Activated naive CD8-positive, alpha-beta T cell treated with anti-CD3 and anti-CD28 coated beads, Interleukin-2, amount 50 U/mL, for 24 hours (primary cell): ENCODE data around the gene IL1F10.
A peak's percentile ranks its signal among the peaks of the same experiment; 100 is the strongest.

Experiments used
- ATAC-seq: fragments of 150-1000 bp; cut with Tn5 transposase; one replicate; pipeline ENCODE4 v1.10.0; 2021
- DNase-seq: peaks from one replicate; pipeline ENCODE4 v3.0.0; 2021
- H3K27ac Mint-ChIP-seq: one replicate; pipeline ENCODE4 v1.8.0; 2021; ENCODE audit warnings: mild to moderate bottlenecking, mixed read lengths
- H3K27me3 Mint-ChIP-seq: one replicate; pipeline ENCODE4 v1.8.0; 2021; ENCODE audit warnings: mixed read lengths
- H3K36me3 Mint-ChIP-seq: one replicate; pipeline ENCODE4 v1.8.0; 2021; ENCODE audit warnings: low read depth, mixed read lengths
- H3K4me1 Mint-ChIP-seq: one replicate; pipeline ENCODE4 v1.8.0; 2021; ENCODE audit warnings: mixed read lengths
- H3K4me3 Mint-ChIP-seq: one replicate; pipeline ENCODE4 v1.8.0; 2021; ENCODE audit warnings: mild to moderate bottlenecking, moderate library complexity, mixed read lengths
- H3K9me3 Mint-ChIP-seq: one replicate; pipeline ENCODE4 v1.8.0; 2021; ENCODE audit warnings: mixed read lengths

The IL1F10 gene

GRCh38 chr2:113102133-113102532, 34.4 kb downstream of the IL1F10 start:
- H3K9me3 Mint-ChIP-seq: peaks cover 34% of the 10 kb centered on the region
- H3K27me3 Mint-ChIP-seq: no peaks in the 10 kb centered on the region
- peaks cover 62% of the 10 kb centered on the region for H3K4me1 Mint-ChIP-seq
- H3K27ac Mint-ChIP-seq: peak overlapping the region; percentile 19
- peaks cover 20% of the 10 kb centered on the region for H3K36me3 Mint-ChIP-seq
- ATAC-seq: no peak
- H3K4me3 Mint-ChIP-seq: no peak overlapping the region
- no peak for DNase-seq

DNA sequence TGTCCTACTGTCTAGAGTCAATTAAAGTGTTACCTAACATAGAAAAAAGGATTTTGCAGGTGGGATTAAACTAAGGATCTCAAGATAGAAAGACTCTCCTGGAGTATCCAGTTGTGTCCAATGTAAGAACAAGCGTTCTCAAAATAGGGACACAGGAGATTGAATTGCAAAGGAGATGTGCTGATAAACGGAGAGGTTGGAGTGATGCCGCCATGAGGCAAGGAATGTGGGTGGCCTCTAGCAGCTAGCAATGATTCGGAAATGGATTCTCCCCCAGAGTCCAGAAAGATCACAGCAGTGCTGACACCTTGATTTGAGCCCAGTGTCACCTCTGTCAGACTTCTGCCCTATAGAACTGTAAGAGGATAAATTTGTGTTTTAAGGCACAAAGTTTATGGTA, 35.5 kb downstream of the IL1F10 start:
- Mint-ChIP-seq H3K4me1 (peaks cover 51% of the 10 kb centered on the region), H3K4me3 (peak overlapping the region; percentile 11), H3K36me3 (peaks cover 15% of the 10 kb centered on the region), H3K9me3 (peaks cover 24% of the 10 kb centered on the region), H3K27ac (peak overlapping the region; percentile 98), H3K27me3 (peaks cover under 1% of the 10 kb centered on the region)
- no peak for DNase-seq
- no peak for ATAC-seq

DNA sequence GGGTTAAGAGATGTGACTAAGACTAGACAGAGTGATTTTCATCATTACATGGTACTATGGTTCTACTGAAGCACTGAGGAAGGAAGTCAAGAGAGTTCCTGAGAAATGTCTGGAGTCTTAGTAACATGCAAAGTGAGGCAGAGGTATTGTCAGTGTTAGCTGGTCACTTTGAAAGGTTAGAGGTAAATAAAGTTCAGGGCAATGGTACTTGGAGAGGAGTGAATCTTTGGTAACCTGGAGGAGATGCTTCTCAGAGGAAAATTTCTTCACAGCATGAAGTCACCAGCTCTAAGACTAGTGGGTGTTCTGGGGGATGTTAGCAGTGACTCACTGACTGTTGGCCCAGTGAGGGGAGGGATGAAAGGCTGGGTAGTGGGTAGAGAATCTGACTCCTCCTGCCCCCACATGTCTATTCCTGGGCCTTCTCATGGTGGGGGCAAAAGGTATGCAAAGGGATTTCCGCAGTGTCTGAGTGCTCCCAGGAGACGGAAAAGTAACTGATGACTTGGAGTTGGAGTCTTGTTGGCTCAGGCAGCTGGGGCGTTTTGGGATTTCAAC, 36.4 kb downstream of the IL1F10 start:
- DNase-seq (peak; percentile 46), ATAC-seq (peak; percentile 87)
- Mint-ChIP-seq H3K4me3 (peak overlapping the region; percentile 12), H3K27ac (peak overlapping the region; percentile 98), H3K27me3 (peaks cover 4% of the 10 kb centered on the region), H3K36me3 (peaks cover 15% of the 10 kb centered on the region), H3K4me1 (peaks cover 51% of the 10 kb centered on the region), H3K9me3 (peaks cover 24% of the 10 kb centered on the region)

GRCh38 chr2:113105047-113105785, 37.4 kb downstream of the IL1F10 start:
- Mint-ChIP-seq H3K9me3 (peaks cover 24% of the 10 kb centered on the region), H3K4me1 (peaks cover 51% of the 10 kb centered on the region), H3K27ac (peak overlapping the region; percentile 98), H3K4me3 (no peak overlapping the region), H3K27me3 (peaks cover 8% of the 10 kb centered on the region), H3K36me3 (peaks cover 15% of the 10 kb centered on the region)
- DNase-seq (peak; percentile 63), ATAC-seq (peak; percentile 75)

GRCh38 chr2:113111121-113111520, 43.4 kb downstream of the IL1F10 start:
- Mint-ChIP-seq H3K27me3 (peaks cover 8% of the 10 kb centered on the region), H3K9me3 (no peaks in the 10 kb centered on the region), H3K36me3 (no peaks in the 10 kb centered on the region), H3K4me1 (peaks cover 3% of the 10 kb centered on the region), H3K27ac (no peak overlapping the region), H3K4me3 (no peak overlapping the region)
- no peak for DNase-seq
- ATAC-seq: no peak

GRCh38 chr2:113111823-113112287, 44.1 kb downstream of the IL1F10 start:
- H3K9me3 Mint-ChIP-seq: no peaks in the 10 kb centered on the region
- H3K36me3 Mint-ChIP-seq: no peaks in the 10 kb centered on the region
- no peak overlapping the region for H3K27ac Mint-ChIP-seq
- no peak for DNase-seq
- peaks cover 8% of the 10 kb centered on the region for H3K27me3 Mint-ChIP-seq
- H3K4me1 Mint-ChIP-seq: peaks cover 8% of the 10 kb centered on the region
- H3K4me3 Mint-ChIP-seq: no peak overlapping the region
- ATAC-seq: no peak

DNA sequence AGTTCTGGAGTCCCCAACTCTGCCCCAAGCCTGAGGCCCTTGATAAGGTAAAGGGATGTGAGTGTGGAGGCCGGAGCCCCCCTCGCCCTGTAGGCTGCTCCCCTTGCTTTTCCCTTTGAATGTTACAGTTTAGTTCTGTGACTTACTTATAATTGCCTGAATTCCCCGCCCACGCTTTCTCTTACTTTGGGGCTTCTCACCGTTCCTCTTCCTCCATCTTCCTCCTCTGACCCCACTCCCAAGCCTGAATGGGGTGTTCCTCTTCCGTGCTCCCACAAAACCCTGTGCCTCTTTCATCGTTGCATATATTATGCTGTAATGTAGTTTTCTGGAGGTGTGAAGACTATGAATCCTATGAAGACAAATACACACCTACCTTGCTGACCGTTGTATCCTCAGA, 44.7 kb downstream of the IL1F10 start:
- DNase-seq (no peak), ATAC-seq (no peak)
- H3K4me3 Mint-ChIP-seq: no peak overlapping the region
- H3K27ac Mint-ChIP-seq: no peak overlapping the region
- peaks cover 14% of the 10 kb centered on the region for H3K4me1 Mint-ChIP-seq
- H3K36me3 Mint-ChIP-seq: no peaks in the 10 kb centered on the region
- H3K9me3 Mint-ChIP-seq: no peaks in the 10 kb centered on the region
- H3K27me3 Mint-ChIP-seq: peaks cover 8% of the 10 kb centered on the region

GRCh38 chr2:113112871-113113270, 45.1 kb downstream of the IL1F10 start:
- no peaks in the 10 kb centered on the region for H3K36me3 Mint-ChIP-seq
- H3K4me3 Mint-ChIP-seq: no peak overlapping the region

DNA sequence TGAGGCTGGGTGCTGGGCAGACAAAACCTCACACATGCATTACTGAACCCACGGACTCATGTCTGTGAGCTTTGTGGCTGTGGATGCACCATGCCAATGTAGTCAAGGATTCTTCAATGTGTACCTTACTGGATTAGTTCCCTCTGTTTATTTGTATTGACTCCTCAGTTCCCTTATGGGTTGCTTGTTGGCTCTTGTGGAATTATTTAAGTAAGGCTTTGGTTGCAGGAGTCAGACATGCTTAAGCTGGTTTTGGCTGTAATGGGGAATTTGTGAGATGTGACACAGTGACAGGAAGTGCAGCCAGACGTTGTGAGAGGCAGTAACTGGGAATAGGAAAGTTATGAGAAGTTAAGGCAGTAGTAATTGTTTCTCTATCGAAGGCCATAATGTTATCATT, 46.0 kb downstream of the IL1F10 start:
- Mint-ChIP-seq H3K9me3 (no peaks in the 10 kb centered on the region), H3K36me3 (no peaks in the 10 kb centered on the region), H3K27me3 (peaks cover 5% of the 10 kb centered on the region), H3K4me3 (no peak overlapping the region), H3K4me1 (peaks cover 19% of the 10 kb centered on the region), H3K27ac (no peak overlapping the region)
- no peak for ATAC-seq
- no peak for DNase-seq

More at GRCh38 chr2:113112871-113113270, 45.1 kb downstream of the IL1F10 start:
- Mint-ChIP-seq H3K4me1 (peaks cover 18% of the 10 kb centered on the region), H3K27me3 (peaks cover 8% of the 10 kb centered on the region), H3K9me3 (no peaks in the 10 kb centered on the region), H3K27ac (no peak overlapping the region)
- ATAC-seq: no peak
- DNase-seq: no peak

GRCh38 chr2:113114224-113114945, 46.6 kb downstream of the IL1F10 start:
- Mint-ChIP-seq H3K9me3 (no peaks in the 10 kb centered on the region), H3K4me1 (peaks cover 18% of the 10 kb centered on the region), H3K27ac (no peak overlapping the region), H3K36me3 (no peaks in the 10 kb centered on the region), H3K4me3 (no peak overlapping the region), H3K27me3 (peaks cover 4% of the 10 kb centered on the region)
- no peak for ATAC-seq
- DNase-seq: no peak

- H3K4me3 Mint-ChIP-seq: no peak overlapping the region
- H3K27me3 Mint-ChIP-seq: peaks cover 3% of the 10 kb centered on the region
- no peak for ATAC-seq
Observed at GRCh38 chr2:113114996-113115395, 47.2 kb downstream of the IL1F10 start.

DNA sequence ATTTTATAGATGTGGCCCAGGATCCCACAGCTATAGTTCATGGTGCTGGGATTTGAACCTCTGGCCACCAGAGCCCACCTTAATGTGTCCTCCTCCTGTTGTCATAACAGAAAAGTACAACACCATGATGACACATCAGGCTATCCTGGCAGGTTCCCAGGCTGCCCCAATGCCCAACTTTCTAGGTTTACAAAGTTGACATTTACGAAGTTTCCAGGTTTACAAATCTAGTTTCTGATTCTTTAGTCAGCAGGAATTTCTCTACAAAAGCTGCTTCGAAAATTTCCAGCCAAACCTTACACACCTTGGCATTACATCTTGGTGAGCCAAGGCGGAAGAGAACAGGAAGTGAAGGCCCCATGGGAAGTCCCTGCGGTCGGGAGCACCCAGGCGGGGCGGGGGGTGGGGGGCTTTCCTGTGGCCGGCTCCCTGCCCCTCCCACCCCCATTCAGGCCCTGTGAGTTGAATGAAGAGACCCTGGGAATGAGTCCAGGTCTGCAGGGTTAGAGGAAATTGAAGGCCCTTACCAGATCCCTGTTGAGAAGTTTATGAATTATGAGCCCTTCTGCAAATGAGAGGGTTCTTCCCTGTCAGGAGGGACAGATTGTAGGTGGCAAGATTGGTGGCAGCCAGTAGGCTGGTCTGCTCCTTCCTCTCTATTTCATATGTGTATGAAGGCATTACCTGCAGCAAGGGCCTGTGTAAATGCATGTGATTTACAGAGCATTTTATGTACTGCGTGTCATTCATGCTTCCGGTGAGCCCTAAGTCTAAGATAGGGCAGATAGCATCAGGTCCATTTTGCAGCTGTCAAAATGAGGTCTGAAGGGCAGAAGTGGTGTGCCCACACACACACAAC, 48.6 kb downstream of the IL1F10 start:
- no peaks in the 10 kb centered on the region for H3K9me3 Mint-ChIP-seq
- H3K4me1 Mint-ChIP-seq: peaks cover 21% of the 10 kb centered on the region
- ATAC-seq (peak; percentile 41), DNase-seq (no peak)
- no peak overlapping the region for H3K4me3 Mint-ChIP-seq
- H3K27ac Mint-ChIP-seq: peak overlapping the region; percentile 68
- no peaks in the 10 kb centered on the region for H3K36me3 Mint-ChIP-seq
- peaks cover 3% of the 10 kb centered on the region for H3K27me3 Mint-ChIP-seq

More at GRCh38 chr2:113114996-113115395, 47.2 kb downstream of the IL1F10 start:
- no peaks in the 10 kb centered on the region for H3K36me3 Mint-ChIP-seq
- H3K4me1 Mint-ChIP-seq: peaks cover 18% of the 10 kb centered on the region
- DNase-seq: no peak
- H3K9me3 Mint-ChIP-seq: no peaks in the 10 kb centered on the region
- no peak overlapping the region for H3K27ac Mint-ChIP-seq

- H3K9me3 Mint-ChIP-seq: no peaks in the 10 kb centered on the region
- DNase-seq (peak; percentile 34), ATAC-seq (peak; percentile 86)
- H3K27me3 Mint-ChIP-seq: peaks cover 8% of the 10 kb centered on the region
- H3K27ac Mint-ChIP-seq: peak overlapping the region; percentile 53
- no peak overlapping the region for H3K4me3 Mint-ChIP-seq
- H3K4me1 Mint-ChIP-seq: peaks cover 21% of the 10 kb centered on the region
- H3K36me3 Mint-ChIP-seq: no peaks in the 10 kb centered on the region
Observed at GRCh38 chr2:113117541-113118262, 49.9 kb downstream of the IL1F10 start.
